Astrocyte of the cerebellum (primary cell): ENCODE measurements around the gene HDAC9.

Experiments
- DNase-seq: peaks from one replicate; pipeline ENCODE4 v3.0.0-alpha.2; 2011; ENCODE audit warnings: low read depth
- H3K4me3 ChIP-seq: 2 replicates; pipeline ENCODE4 v1.5.1; 2011; ENCODE audit warnings: mild to moderate bottlenecking, low read depth, low read length, moderate library complexity
- CTCF ChIP-seq: IDR thresholded peaks from 2 replicates; pipeline ENCODE4 v1.5.1; 2012; ENCODE audit warnings: low read length, low read depth, moderate library complexity, mild to moderate bottlenecking; ENCODE audit errors: missing control alignments
- in situ Hi-C: cut with HindIII; loops from 2 replicates; pipeline ENCODE4 v1.10.0; 2017; ENCODE audit warnings: low sequenced_read_pairs

The HDAC9 gene

GRCh38 chr7:18806177-18806576 is 310.6 kb downstream of the HDAC9 start:
- no peak overlapping the region for H3K4me3 ChIP-seq
- TF ChIP-seq CTCF, result no peak
- DNase-seq, result no peak
- in situ Hi-C loops, result no loop called here

GRCh38 chr7:18808026-18808425 is 312.5 kb downstream of the HDAC9 start:
- DNase-seq, result no peak
- in situ Hi-C loops, result no loop called here
- no peak for TF ChIP-seq CTCF
- H3K4me3 ChIP-seq, result no peak overlapping the region

- TF ChIP-seq CTCF, result no peak
- no peak overlapping the region for H3K4me3 ChIP-seq
- in situ Hi-C loops, result no loop called here
- DNase-seq, result no peak
Observed at GRCh38 chr7:18815261-18815960, 319.9 kb downstream of the HDAC9 start.

- no peak for TF ChIP-seq CTCF
- no peak overlapping the region for H3K4me3 ChIP-seq
- DNase-seq, result no peak
- in situ Hi-C loops, result no loop called here
Observed at GRCh38 chr7:18820981-18821380, 325.4 kb downstream of the HDAC9 start.

- TF ChIP-seq CTCF, result no peak
- DNase-seq, result no peak
- in situ Hi-C loops, result no loop called here
- no peak overlapping the region for H3K4me3 ChIP-seq
Observed at GRCh38 chr7:18821554-18821953, 326.0 kb downstream of the HDAC9 start.

- no peak for TF ChIP-seq CTCF
- no peak for DNase-seq
- in situ Hi-C loops, result no loop called here
- H3K4me3 ChIP-seq, result no peak overlapping the region
Observed at GRCh38 chr7:18824157-18824556, 328.6 kb downstream of the HDAC9 start.
